T-helper 1 cell (primary cell): ENCODE data around the gene REEP3.
"Not testable (repeated sequence)": the region's sequence is repeated elsewhere in the genome, so short reads cannot be mapped to it uniquely, and the experiment has no call there.

ENCODE experiments used
- DNase-seq, 5 donors: peaks; one replicate each; pipeline ENCODE4 v3.0.0-alpha.2; 2012 to 2020

The REEP3 gene

GRCh38 chr10:63631991-63632390 is 110.8 kb downstream of the REEP3 start:
- DNase-seq, result no peak

DNA sequence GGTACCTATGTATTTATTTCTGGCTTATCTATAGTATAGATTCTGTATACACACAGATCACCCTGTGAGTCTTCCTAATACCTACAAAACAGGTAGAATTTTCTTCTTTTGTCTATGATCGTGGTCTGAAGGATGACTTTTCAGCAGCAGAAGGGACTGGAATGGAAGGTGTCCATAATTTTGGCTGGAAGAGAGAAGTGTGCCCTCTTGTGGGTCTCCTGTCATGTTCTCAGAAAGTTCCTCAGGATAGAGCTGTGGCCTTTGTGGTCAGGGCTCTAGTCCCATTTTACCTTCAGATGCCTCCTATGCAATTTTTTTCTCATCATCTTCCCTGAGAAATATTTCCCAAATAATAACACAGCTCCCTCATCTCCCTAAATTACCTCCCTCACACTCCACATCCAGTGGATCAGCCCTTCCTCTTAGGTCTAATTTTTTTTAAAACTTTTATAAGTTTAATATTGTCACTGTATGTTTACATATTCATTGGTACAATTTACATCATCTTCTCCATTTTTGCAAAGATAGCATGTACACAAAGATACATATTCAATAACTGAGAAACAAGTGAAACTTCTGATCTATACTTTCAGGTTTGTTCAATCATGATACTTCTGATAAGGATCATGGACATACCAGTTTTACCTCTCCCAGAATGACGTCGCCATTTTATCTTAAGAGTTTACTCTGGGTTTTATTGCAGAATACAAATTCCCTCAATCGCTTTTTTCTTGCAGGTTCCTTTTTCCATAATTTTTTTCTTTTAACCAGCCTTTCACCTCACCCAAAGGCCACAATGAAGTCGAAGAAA is 112.7 kb downstream of the REEP3 start:
- DNase-seq, result no peak

DNA sequence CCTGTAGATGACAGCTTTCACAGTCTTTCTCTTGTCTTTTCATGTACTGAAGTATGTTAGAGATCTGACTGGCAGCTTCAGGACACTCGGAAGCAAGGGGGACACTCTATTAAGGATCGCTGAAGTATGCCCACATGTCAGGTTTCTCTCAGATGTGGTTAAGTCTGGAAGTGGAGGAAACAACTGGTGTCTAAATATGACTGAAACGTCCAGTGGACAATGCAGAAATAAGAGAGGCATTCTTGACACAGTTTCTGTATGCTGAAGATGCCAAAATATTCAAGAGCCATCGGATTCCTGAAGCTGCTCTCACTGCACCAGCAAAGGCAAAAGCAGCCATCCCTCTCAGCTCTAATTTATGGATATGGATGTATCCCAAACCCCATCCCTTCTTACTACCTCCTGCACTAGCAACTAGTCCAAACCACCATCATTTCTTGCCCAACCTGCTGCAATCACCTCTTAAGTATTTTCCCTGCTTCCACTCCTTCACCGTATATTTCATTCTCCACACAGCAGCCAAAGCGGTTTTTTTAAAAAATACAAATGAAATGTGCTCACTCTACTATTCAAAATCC is 113.4 kb downstream of the REEP3 start:
- no peak for DNase-seq

DNA sequence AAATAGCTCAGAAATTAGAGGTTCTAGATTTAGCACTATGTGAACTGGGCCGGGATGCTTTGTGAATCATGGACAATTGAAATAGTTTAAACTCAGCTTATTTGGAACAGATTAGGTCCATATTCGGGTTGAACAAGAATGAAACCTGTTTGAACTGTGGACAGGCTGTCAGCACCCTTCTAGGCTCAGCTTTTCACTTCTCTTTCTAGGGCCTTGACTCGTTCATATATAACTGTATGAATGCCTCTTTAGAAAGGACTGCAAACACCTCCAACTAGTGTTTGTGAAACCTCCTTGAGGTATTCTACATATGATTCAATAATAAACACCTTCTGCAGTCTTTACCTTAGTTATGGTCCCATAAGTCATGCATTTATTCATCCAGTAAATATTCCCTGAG is 115.6 kb downstream of the REEP3 start:
- DNase-seq, result no peak

GRCh38 chr10:63637901-63638327 is 116.7 kb downstream of the REEP3 start:
- DNase-seq, result no peak

- no peak for DNase-seq
These were observed 120.2 kb downstream of the REEP3 start for GRCh38 chr10:63641366-63641765.

- DNase-seq, result no peak
These were observed 120.6 kb downstream of the REEP3 start for GRCh38 chr10:63641799-63642198.

DNA sequence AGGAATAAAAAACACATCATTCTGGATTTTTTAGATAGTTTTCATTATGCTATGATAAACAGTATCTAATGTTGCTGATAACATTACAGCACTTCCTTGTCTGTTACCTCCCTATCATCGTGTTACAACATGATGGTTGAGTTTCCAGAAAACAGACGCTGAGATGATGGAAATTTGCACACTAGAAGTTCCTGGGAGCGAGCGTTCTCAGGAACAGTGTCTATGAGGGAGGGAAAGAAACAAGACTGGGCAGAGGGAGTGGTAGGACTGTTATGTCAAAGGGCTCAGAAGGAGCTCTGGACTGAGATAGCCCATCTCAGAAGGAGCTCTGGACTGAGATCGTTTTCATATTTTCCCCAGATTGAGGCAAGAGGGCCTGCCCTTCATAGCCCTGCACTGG is 121.6 kb downstream of the REEP3 start:
- no peak for DNase-seq

- DNase-seq, result no peak
These were observed 123.4 kb downstream of the REEP3 start for GRCh38 chr10:63644418-63645142.

GRCh38 chr10:63645195-63645594 is 124.0 kb downstream of the REEP3 start:
- no peak for DNase-seq

- no peak for DNase-seq
These were observed 125.3 kb downstream of the REEP3 start for GRCh38 chr10:63646491-63646890.

DNA sequence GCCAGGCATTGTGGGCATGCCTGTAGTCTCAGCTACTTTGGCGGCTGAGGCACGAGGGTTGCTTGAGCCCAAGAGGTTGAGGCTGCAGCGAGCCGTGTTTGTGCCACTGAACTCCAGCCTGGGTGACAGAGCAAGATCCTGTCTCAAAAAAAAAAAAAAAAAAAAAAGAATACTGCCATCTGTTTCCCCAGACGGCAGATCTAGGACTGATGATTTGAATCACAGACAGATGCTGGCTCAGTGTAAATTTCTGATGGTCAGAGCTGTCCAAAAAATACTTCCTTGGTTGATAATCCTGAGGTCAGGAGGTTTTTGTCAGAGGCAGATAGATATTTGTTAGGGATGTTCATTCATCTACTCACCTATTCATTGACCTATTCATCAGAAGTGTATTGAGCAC is 130.7 kb downstream of the REEP3 start:
- no peak for DNase-seq

DNA sequence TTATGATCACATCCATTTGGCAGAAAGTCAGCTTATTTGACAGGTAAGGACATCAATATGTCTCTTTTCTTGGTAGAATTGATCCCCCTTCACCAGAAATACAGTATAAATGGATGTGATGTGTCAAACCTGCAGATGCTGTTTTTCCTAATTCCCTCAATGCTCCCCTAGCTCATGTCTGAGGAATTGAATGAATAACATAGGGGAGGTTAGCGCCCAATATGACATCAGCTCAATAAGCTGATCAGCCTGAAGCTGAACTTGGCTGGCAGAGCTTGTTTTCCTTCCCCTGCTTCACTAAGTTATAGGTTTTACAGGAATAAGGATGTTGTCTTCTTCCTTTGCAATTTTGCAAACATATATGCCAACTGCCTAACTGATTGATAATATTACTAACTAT is 132.5 kb downstream of the REEP3 start:
- DNase-seq, result no peak

DNA sequence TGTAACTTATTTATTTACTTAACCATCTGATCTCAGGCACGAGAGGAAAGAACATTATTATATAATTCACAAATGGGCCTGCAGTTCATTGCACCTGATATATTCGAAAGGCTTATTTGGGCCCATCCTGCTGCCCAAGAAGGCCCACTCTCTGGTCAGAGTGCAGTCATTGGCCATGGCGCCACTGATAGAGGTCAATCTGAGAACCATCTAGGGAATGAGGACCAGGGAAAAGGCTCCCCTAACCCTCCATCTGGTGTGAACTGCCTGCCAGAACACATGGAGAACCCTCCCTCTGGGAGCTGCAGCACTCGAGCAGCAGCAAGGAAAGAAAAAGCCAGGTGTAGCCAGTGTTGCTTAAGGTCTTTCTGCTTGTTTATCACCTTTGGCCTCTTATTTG is 136.6 kb downstream of the REEP3 start:
- DNase-seq, result no peak

GRCh38 chr10:63660941-63661340 is 139.7 kb downstream of the REEP3 start:
- not testable (repeated sequence) for DNase-seq

DNA sequence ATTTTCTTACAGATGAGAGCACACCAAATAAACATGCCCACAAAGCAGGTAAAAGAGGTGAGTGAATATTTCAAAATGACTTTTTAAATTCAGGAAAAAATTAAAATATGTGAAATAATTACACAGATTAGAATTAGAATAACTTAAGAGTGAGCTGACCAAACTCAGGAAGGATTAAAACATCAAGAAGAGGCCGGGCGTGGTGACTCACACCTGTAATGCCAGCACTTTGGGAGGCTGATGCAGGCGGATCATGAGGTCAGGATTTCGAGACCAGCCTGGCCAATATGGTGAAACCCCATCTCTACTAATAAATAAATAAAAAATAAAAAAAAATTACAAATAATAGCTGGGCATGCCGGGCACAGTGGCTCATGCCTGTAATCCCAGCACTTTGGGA is 140.1 kb downstream of the REEP3 start:
- no peak for DNase-seq

DNA sequence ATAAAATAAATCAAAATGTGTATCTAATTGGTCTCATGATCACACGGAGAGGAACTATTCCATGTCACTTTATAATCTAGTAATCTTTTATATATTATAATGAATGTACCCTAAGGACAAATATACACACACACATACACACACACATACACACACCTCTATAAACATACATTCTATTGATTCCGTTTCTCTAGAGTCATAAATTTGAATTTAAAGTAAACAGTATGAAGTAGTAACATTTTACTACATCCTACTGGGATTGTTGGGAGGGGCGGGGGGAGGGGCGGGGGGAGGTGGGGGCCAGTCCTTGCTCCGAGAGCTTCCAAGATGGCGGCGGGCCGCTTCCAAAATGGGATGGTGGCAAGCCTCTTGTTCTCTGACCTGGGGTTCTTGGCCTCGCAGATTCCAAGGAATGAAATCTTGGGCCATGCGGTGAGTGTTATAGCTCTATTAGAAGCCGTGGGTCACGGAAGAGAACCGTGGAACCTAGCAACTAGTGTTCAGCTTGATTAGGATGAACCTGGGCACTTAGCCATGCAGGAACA is 143.2 kb downstream of the REEP3 start:
- no peak for DNase-seq

DNA sequence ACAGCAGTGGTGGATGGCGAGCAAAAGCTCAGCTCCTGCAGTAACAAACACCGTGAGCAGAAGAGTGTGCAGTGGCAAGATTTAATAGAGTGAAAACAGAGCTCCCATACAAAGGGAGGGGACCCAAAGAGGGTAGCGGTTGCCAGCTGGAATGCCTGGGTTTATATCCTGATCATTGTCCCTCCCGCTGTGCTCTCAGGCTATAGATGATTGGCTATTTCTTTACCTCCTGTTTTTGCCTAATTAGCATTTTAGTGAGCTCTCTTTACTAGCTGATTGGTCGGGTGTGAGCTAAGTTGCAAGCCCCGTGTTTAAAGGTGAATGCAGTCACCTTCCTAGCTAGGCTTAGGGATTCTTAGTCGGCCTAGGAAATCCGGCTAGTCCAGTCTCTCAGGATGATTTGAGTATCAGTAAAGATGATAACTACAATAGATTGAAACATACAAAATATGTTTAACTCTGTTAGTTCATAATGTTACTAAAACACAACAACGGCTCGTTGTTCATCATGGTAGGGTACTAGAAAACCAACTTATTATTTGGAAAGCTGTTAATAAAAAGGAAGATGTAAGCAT is 143.9 kb downstream of the REEP3 start:
- not testable (repeated sequence) for DNase-seq

DNA sequence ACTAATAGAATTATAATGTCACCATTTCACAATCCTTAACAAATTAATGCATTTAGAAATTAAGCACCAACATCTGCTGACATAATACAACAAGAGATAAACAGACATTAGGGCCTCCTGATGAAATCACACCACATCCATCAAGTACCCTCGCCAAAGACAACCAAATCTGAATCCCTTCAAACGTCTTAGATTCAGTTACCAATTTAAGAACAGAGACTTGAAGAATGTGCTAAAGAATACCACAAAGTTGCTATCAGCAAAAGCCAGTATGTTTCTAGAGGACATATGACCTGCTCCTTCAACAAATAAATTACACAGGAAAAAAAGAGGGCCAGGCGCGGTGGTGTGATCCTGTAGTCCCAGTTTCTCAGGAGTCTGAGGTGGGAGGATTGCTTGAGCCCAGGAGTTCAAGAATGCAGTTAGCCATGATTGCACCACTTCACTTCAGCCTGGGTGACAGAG is 144.5 kb downstream of the REEP3 start:
- DNase-seq, result no peak

- DNase-seq, result no peak
These were observed 145.7 kb downstream of the REEP3 start for GRCh38 chr10:63666836-63667383.

- no peak for DNase-seq
These were observed 146.6 kb downstream of the REEP3 start for GRCh38 chr10:63667596-63668480.
